Measurements from ENCODE around the gene CTNNA1. TPM values are rescaled to one million over a fixed set of nuclear protein-coding genes. Genes with fewer than 3 reads are reported as not detected.

Gene CTNNA1
- total RNA-seq, 4 donors from 2014 or later: 239 to 305 (median 277) TPM

DNA sequence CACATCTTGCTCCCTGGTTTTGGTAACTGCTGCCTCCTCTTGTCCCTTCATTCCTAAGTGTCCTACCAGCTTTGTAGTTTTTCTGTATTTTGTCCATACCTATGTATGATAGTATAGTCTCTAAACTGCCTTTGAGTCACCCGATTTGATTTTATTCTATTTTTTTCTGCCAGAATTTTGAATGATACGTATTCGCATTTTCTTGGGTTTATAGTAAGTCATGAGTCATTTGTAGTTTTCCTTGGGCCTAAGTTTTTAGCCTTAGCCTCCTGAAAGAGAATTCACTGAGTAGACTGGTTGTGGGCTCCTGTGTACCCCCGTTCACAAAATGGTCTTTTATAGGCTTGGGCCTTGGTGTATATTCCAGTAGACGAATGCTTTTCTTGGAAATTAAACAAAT is 62.3 kb downstream of the CTNNA1 start:
- TF ChIP-seq CTCF (IDR thresholded peaks at IDR 0.05; ENCODE audit: low read depth): no peak

DNA sequence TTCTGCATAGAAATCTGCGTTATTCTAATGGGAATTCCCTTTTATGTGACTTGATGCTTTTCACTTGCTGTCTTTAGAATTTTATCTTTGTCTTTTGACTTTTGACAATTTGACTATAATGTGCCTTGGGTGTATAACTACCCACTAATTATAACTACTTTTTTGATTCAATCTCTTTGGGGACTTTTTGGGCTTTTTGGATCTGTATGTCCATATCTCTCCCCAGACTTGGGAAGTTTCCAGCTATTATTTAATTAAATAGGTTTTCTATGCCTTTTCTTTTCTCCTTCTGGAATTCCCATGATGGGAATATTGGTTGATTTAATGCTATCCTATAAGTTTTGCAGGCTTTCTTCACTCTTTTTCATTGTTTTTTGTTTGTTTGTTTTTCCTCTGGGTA is 64.0 kb downstream of the CTNNA1 start:
- no peak for TF ChIP-seq CTCF (IDR thresholded peaks at IDR 0.05; ENCODE audit: low read depth)

DNA sequence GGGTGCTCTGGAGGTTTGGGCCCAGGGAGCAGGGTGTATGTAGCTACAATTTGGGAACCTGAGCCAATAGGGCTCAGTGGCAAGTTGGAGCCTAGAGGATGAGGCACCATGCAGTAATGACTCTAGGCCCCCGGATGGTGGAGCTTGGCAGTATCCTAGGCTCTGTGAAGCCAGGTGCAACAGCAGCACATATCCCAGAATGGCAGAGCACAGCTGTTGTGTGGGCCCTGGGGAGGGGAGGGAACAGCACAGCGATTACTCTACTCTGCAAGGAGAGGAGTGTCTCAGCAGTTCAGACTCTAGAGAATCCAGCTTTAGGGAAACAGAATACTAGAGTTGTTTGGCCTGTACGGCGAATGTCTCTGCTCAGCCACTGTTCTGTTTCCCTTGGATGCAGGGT is 65.9 kb downstream of the CTNNA1 start:
- no peak for TF ChIP-seq CTCF (IDR thresholded peaks at IDR 0.05; ENCODE audit: low read depth)

- no peak for TF ChIP-seq CTCF (IDR thresholded peaks at IDR 0.05; ENCODE audit: low read depth)
Measured at GRCh38 chr5:138820695-138821094, 67.5 kb downstream of the CTNNA1 start.

DNA sequence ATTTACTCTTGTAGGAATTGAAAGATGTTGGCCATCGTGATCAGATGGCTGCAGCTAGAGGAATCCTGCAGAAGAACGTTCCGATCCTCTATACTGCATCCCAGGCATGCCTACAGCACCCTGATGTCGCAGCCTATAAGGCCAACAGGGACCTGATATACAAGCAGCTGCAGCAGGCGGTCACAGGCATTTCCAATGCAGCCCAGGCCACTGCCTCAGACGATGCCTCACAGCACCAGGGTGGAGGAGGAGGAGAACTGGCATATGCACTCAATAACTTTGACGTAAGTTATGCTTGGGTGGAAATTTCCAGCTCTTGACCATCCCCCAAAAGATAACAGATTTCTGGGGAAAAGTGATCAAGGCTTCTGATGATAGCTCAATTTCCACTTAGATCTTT is 71.3 kb downstream of the CTNNA1 start:
- TF ChIP-seq CTCF (IDR thresholded peaks at IDR 0.05; ENCODE audit: low read depth): no peak

GRCh38 chr5:138824924-138825863 is 72.0 kb downstream of the CTNNA1 start:
- TF ChIP-seq CTCF (IDR thresholded peaks at IDR 0.05; ENCODE audit: low read depth): no peak

- TF ChIP-seq CTCF (IDR thresholded peaks at IDR 0.05; ENCODE audit: low read depth): no peak
Measured at GRCh38 chr5:138828556-138828955, 75.3 kb downstream of the CTNNA1 start.
